GM18507 (cell line): ENCODE results near the gene TMEM126A.
"Not testable (repeated sequence)": the region's sequence is repeated elsewhere in the genome, so short reads cannot be mapped to it uniquely, and the experiment has no call there.

Experiments
- DNase-seq: peaks from one replicate; pipeline ENCODE4 v3.0.0; 2011; ENCODE audit warnings: low read depth; ENCODE audit not compliant: insufficient read length; ENCODE audit errors: extremely low spot score
- FAIRE-seq: peaks from 2 replicates; lab custom pipeline; 2011; peaks lifted over from hg19 to GRCh38; lab: Jason Lieb, UNC

TMEM126A gene

GRCh38 chr11:85652786-85653447 lies 5.2 kb downstream of the TMEM126A start:
- FAIRE-seq = no peak
- DNase-seq = no peak

GRCh38 chr11:85654343-85654742 lies 6.6 kb downstream of the TMEM126A start:
- not testable (repeated sequence) for FAIRE-seq, DNase-seq

GRCh38 chr11:85656777-85657176 lies 9.0 kb downstream of the TMEM126A start:
- FAIRE-seq (no peak), DNase-seq (no peak)

- no peak for DNase-seq
- no peak for FAIRE-seq
Measured at GRCh38 chr11:85658180-85658579, 10.4 kb downstream of the TMEM126A start.

DNA sequence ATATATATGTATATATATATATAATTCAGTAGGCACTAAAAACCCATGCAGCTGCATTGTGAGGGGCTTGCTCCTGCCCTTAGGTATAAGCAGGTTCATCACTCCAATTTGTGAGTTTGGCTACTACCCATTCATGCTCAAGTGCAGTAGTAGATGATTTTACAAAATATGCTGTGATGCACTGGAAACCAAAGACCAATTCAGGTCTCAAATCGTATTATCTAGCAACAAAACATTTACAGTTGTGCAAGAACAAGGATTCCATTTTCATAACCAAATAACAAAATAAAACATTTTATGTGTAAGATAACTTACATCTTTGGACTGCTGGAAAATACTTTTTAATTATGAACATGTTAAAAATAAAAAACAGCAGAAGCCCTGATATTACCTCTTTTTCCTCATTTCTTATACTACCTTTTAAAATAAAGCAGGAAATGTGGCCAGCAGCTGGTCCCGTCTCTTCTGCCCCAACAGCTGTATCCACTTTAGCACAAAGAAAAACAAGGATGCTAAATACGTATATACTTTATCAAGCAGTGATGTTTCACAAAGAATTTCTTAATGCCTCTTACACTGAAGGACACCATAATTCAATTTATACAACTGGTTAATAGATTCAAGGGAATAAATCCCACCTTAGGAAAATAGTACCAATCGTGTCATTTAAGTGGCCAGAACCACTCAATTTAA lies 14.4 kb downstream of the TMEM126A start:
- DNase-seq = no peak
- no peak for FAIRE-seq

- DNase-seq (no peak), FAIRE-seq (no peak)
Measured at GRCh38 chr11:85663080-85663752, 15.4 kb downstream of the TMEM126A start.

DNA sequence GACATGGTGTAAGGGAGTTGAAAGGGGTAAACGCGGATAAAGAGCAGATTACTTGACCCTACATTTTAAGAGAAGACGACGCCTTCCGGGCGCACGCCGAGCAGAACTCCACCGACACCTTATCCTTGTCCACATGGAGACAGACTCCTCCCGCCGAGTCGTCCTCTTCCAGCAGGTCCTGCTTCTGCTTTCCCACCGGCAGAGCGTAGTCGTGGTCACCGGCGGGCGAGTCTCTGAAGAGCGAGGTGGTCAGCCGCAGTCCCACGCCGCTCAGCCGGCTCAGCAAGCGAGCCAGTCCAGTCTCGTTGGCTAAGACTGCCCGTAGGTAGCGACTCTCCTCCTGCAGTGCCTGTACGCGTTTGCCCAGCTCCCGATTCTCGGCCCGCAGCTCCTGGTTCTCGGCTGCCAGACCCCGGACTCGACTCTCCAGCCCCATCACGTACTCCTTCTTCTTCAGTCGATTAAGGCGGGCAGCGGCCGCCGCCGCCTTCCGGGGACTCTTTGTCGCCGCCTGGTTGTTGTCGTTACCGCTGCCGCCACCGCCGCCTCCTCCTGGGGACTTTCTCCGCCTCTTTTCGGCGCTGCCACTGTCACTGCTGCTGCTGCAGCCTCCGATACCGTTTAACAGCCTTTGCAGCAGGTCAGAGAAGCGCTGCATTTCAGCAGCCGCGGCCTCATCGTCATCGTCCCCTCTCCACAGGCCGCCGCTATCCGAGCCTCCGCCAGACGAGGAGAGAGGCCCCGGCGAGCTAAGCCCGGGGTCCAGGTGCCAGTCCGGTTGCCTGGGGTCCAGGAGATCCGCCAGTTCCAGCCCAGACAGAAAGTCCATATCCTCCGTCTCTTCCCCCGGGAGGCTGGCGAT lies 16.2 kb downstream of the TMEM126A start:
- DNase-seq = peak; percentile 57
- peak; percentile 67 for FAIRE-seq

DNA sequence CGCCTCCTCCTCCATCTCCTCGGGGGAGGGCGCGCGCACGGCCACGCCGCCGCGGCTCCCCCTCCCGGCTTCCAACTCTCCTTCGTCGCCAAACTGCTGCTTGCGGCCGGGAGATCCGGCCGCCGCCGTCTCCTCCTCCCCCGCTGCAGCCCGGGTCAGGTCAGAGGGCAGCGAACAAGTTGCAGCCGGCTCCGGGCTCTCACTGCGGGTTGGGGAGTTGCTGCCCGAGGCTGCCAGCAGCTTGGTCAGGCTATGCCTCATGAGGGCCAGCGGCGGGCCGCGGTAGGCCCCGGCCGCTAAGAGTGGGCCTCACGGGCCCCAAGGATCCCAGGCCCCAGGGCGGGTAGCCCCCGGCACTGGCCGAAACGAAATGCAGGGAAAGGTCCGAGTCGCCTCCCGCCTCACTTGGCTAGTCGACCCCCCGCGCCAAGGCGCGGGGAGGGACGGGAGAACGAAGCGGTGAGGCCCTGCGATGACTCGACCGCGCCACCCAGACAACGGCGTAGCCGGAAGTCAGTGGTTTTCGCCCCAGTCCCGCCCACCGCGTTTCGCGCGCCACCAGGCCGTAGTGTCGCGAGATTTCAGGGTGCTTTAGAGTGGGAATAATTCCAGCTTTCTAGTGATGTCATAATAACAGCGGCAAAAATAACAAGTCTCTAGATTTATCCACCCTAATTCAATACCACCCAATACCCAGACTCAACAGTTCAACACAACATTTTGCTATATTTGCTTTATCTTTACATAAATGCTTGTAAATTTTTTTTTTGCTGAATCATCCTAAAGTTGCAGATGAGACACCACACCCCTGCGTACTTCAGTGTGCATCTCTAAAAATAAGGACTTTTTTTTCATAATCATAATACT lies 17.1 kb downstream of the TMEM126A start, which contains the start of gene CREBZF:
CREBZF (minus strand) TSS at position 515 of the 867 bp plus-strand sequence; CDS start at position 261, 254 bp downstream.
- FAIRE-seq = peak; percentile 95

GRCh38 chr11:85665733-85666132 lies 18.0 kb downstream of the TMEM126A start:
- no peak for DNase-seq
- FAIRE-seq = no peak

More for the DNA sequence above, 17.1 kb downstream of the TMEM126A start, which contains the start of gene CREBZF:
- peak; percentile 86 for DNase-seq

DNA sequence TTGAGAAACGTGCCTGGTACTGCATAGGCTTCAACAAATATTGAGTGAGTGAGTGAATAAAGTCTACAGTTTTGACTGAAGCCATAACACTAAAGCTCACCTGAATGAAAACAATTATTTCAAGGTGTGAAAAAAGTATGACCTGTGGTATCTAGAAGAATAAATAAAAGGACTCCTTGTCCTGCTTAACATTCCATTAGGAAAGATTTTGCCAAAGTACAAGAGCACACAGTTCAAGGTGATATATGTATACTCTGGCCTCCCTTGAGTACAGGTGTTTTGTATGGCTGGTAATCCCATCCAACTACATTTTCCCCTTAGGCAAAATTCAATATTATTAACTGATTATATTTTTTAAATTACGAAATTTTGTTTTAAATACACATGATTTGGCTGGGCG lies 18.9 kb downstream of the TMEM126A start:
- DNase-seq (no peak), FAIRE-seq (no peak)

GRCh38 chr11:85668157-85668556 lies 20.4 kb downstream of the TMEM126A start:
- FAIRE-seq = no peak
- DNase-seq = no peak

GRCh38 chr11:85670949-85671663 lies 23.3 kb downstream of the TMEM126A start:
- DNase-seq, FAIRE-seq: not testable (repeated sequence)

- peak; percentile 5 for FAIRE-seq
- DNase-seq = no peak
Measured at GRCh38 chr11:85672105-85672902, 24.5 kb downstream of the TMEM126A start.

DNA sequence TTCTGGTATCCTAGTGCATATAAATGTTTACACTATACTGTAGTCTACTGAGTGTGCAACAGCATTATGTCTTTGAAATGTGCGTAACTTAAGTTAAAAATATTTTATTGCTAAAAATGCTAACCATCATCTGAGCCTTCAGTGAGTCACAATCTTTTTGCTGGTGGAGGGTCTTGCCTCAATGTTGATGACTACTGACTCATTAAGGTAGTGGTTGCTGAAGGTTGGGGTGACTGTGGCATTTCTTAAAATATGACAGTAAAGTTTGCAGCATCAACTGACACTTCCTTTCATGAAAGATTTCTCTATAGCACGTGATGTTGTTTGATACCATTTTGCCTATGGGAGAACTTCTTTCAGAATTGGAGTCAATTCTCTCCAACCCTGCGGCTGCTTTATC lies 25.6 kb downstream of the TMEM126A start:
- no peak for FAIRE-seq
- no peak for DNase-seq

GRCh38 chr11:85679576-85679975 lies 31.8 kb downstream of the TMEM126A start:
- DNase-seq = no peak
- no peak for FAIRE-seq

GRCh38 chr11:85680897-85681296 lies 33.1 kb downstream of the TMEM126A start:
- DNase-seq = no peak
- FAIRE-seq = no peak
